HFFc6 (cell line): ENCODE measurements around the gene NCOA1. TPM values are rescaled to one million over a fixed set of nuclear protein-coding genes. Genes with fewer than 3 reads are reported as not detected.
"Not testable (repeated sequence)": the region's sequence is repeated elsewhere in the genome, so short reads cannot be mapped to it uniquely, and the experiment has no call there.

Experiments used
- DNase-seq: peaks from one replicate; pipeline ENCODE4 v3.0.0-alpha.2; 2018
- H3K27ac Mint-ChIP-seq: 2 replicates; pipeline ENCODE4 v1.8.0; 2020; ENCODE audit warnings: mild to moderate bottlenecking, mixed read lengths
- H3K27me3 Mint-ChIP-seq: 2 replicates; pipeline ENCODE4 v1.8.0; 2021; ENCODE audit warnings: mild to moderate bottlenecking, moderate library complexity, mixed read lengths; ENCODE audit not compliant: insufficient read depth
- H3K36me3 Mint-ChIP-seq: 2 replicates; pipeline ENCODE4 v1.8.0; 2021; ENCODE audit warnings: low read depth, mixed read lengths
- H3K4me1 Mint-ChIP-seq: 2 replicates; pipeline ENCODE4 v1.8.0; 2020; ENCODE audit warnings: low read depth, mixed read lengths
- H3K4me3 Mint-ChIP-seq: 2 replicates; pipeline ENCODE4 v1.8.0; 2020; ENCODE audit warnings: mild to moderate bottlenecking, moderate library complexity, mixed read lengths
- H3K9me3 Mint-ChIP-seq: 2 replicates; pipeline ENCODE4 v1.8.0; 2020; ENCODE audit warnings: mild to moderate bottlenecking, mixed read lengths
- CTCF ChIP-seq: fragments of 200-600 bp; sonication (generic); IDR thresholded peaks from 2 replicates; pipeline ENCODE4 v1.5.0; 2021; ENCODE audit warnings: antibody characterized with exemption, mild to moderate bottlenecking
- total RNA-seq, 6 experiments: library from RNA; stranded (reverse); fragmentation: NEBNext Ultra II Directional; extraction: Animal tissue kit (Norgen Biotek cat#: 25700); gene quantifications; 2 replicates in 1 of 6; 3 replicates in 5 of 6; pipeline ENCODE4 v1.2.3, GENCODE V29; 2021

The NCOA1 gene
- total RNA-seq, 6 experiments from 2014 or later = 8.6 to 11.2 (median 10.7) TPM

- Mint-ChIP-seq H3K4me3 (no peak overlapping the region), H3K9me3 (no peaks in the 10 kb centered on the region), H3K4me1 (no peaks in the 10 kb centered on the region), H3K36me3 (0 out of 2 replicates have a peak, but pooled peaks cover 3% of the 10 kb centered on the region), H3K27me3 (no peaks in the 10 kb centered on the region; the same call in 1 of the 2 replicates), H3K27ac (no peak overlapping the region)
- TF ChIP-seq CTCF = no peak
- no peak for DNase-seq
Observed at GRCh38 chr2:24576617-24577016, 85.6 kb downstream of the NCOA1 start.

DNA sequence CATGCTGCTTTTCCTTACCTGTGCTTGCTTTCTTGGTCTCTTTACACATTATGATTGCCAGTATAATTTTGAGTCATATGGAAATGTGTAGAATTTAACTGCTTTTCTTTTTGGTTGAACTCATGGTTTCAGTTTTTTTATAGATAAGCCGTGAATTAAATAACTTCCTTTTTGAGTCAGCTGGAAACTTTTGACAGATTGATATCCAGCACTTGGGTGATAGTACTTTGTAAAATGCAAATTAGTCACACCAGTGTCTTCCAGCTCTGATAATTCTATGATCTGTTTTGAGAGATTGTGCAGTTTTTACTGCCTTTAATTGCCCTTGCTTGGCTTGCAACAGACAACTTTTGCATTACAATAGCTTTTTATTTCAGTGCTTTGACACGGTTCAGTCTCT lies 86.4 kb downstream of the NCOA1 start:
- H3K4me3 Mint-ChIP-seq = no peak overlapping the region
- no peaks in the 10 kb centered on the region for H3K9me3 Mint-ChIP-seq
- TF ChIP-seq CTCF = no peak
- DNase-seq = no peak
- H3K27me3 Mint-ChIP-seq = no peaks in the 10 kb centered on the region; the same call in 1 of the 2 replicates
- H3K4me1 Mint-ChIP-seq = no peaks in the 10 kb centered on the region
- no peak overlapping the region for H3K27ac Mint-ChIP-seq
- H3K36me3 Mint-ChIP-seq = 0 out of 2 replicates have a peak, but pooled peaks cover 7% of the 10 kb centered on the region

GRCh38 chr2:24579053-24579803 lies 88.2 kb downstream of the NCOA1 start:
- no peak for TF ChIP-seq CTCF
- Mint-ChIP-seq H3K9me3 (no peaks in the 10 kb centered on the region), H3K4me3 (no peak overlapping the region), H3K4me1 (no peaks in the 10 kb centered on the region), H3K36me3 (0 out of 2 replicates have a peak, but pooled peaks cover 7% of the 10 kb centered on the region), H3K27me3 (no peaks in the 10 kb centered on the region; the same call in 1 of the 2 replicates), H3K27ac (no peak overlapping the region)
- no peak for DNase-seq

- Mint-ChIP-seq H3K9me3 (no peaks in the 10 kb centered on the region), H3K36me3 (0 out of 2 replicates have a peak, but pooled peaks cover 7% of the 10 kb centered on the region), H3K27me3 (no peaks in the 10 kb centered on the region; the same call in 1 of the 2 replicates), H3K27ac (no peak overlapping the region), H3K4me3 (no peak overlapping the region), H3K4me1 (no peaks in the 10 kb centered on the region)
- TF ChIP-seq CTCF = no peak
- no peak for DNase-seq
Observed at GRCh38 chr2:24580561-24580960, 89.5 kb downstream of the NCOA1 start.

- DNase-seq, H3K4me1 Mint-ChIP-seq, H3K27ac Mint-ChIP-seq, H3K36me3 Mint-ChIP-seq, H3K4me3 Mint-ChIP-seq, H3K9me3 Mint-ChIP-seq, H3K27me3 Mint-ChIP-seq: not testable (repeated sequence)
Observed at GRCh38 chr2:24581971-24582370, 90.9 kb downstream of the NCOA1 start.

- Mint-ChIP-seq H3K4me1 (no peaks in the 10 kb centered on the region), H3K27me3 (no peaks in the 10 kb centered on the region), H3K27ac (no peak overlapping the region), H3K4me3 (no peak overlapping the region), H3K9me3 (no peaks in the 10 kb centered on the region), H3K36me3 (0 out of 2 replicates have a peak, but pooled peaks cover 1% of the 10 kb centered on the region)
- no peak for DNase-seq
- no peak for TF ChIP-seq CTCF
Observed at GRCh38 chr2:24586955-24587354, 95.9 kb downstream of the NCOA1 start.
